ENCODE measurements around the gene EFHD2.
"Not testable (repeated sequence)": the region's sequence is repeated elsewhere in the genome, so short reads cannot be mapped to it uniquely, and the experiment has no call there.

EFHD2 gene

GRCh38 chr1:15409388-15410222 lies at the start of gene EFHD2:
TSS of gene EFHD2 (plus strand) at chr1:15409888. CDS start at chr1:15409972, 84 bp downstream.
- peak; percentile 79 to 82 for DNase-seq

GRCh38 chr1:15360700-15361099 lies 49.0 kb upstream of the EFHD2 start:
- DNase-seq = no peak

- DNase-seq = no peak
Observed at GRCh38 chr1:15362096-15362736, 47.5 kb upstream of the EFHD2 start.

GRCh38 chr1:15362737-15363128 lies 47.0 kb upstream of the EFHD2 start:
- no peak for DNase-seq

GRCh38 chr1:15364740-15365139 lies 44.9 kb upstream of the EFHD2 start:
- no peak for DNase-seq

- DNase-seq = no peak
Observed at GRCh38 chr1:15368888-15369287, 40.8 kb upstream of the EFHD2 start.

GRCh38 chr1:15370268-15370667 lies 39.4 kb upstream of the EFHD2 start:
- DNase-seq = no peak

- no peak for DNase-seq
Observed at GRCh38 chr1:15370781-15371520, 38.7 kb upstream of the EFHD2 start.

- DNase-seq = no peak
Observed at GRCh38 chr1:15371610-15372545, 37.8 kb upstream of the EFHD2 start.

- DNase-seq = no peak
Observed at GRCh38 chr1:15378729-15379128, 31.0 kb upstream of the EFHD2 start.

GRCh38 chr1:15379151-15379550 lies 30.5 kb upstream of the EFHD2 start:
- DNase-seq = not testable (repeated sequence)

- no peak for DNase-seq
Observed at GRCh38 chr1:15380601-15381508, 28.8 kb upstream of the EFHD2 start.

- no peak for DNase-seq
Observed at GRCh38 chr1:15381805-15382204, 27.9 kb upstream of the EFHD2 start.

GRCh38 chr1:15382601-15383518 lies 26.8 kb upstream of the EFHD2 start:
- no peak for DNase-seq

- DNase-seq = no peak
Observed at GRCh38 chr1:15383810-15384209, 25.9 kb upstream of the EFHD2 start.

GRCh38 chr1:15384301-15384901 lies 25.3 kb upstream of the EFHD2 start:
- DNase-seq = no peak

- no peak for DNase-seq
Observed at GRCh38 chr1:15385420-15385819, 24.3 kb upstream of the EFHD2 start.

GRCh38 chr1:15386164-15386749 lies 23.4 kb upstream of the EFHD2 start:
- no peak for DNase-seq

- no peak for DNase-seq
Observed at GRCh38 chr1:15388201-15388880, 21.3 kb upstream of the EFHD2 start.

All from NCI-H1930 (cell line).